HG03064 (cell line): ENCODE data around the gene TGM1.

Source experiments
- ATAC-seq: cut with Tn5 transposase; IDR thresholded peaks from one replicate; pipeline ENCODE4 v1.9.1; 2021; ENCODE audit warnings: low read depth; ENCODE audit not compliant: unreplicated experiment

The TGM1 gene

GRCh38 chr14:24262821-24263733 lies at the start of gene TGM1:
Gene TGM1, minus strand, starts transcription at chr14:24263177. Its CDS starts 825 bp downstream, at chr14:24262352.
- ATAC-seq: no peak

- ATAC-seq: no peak
Measured at GRCh38 chr14:24311837-24312615, 49.0 kb upstream of the TGM1 start.

DNA sequence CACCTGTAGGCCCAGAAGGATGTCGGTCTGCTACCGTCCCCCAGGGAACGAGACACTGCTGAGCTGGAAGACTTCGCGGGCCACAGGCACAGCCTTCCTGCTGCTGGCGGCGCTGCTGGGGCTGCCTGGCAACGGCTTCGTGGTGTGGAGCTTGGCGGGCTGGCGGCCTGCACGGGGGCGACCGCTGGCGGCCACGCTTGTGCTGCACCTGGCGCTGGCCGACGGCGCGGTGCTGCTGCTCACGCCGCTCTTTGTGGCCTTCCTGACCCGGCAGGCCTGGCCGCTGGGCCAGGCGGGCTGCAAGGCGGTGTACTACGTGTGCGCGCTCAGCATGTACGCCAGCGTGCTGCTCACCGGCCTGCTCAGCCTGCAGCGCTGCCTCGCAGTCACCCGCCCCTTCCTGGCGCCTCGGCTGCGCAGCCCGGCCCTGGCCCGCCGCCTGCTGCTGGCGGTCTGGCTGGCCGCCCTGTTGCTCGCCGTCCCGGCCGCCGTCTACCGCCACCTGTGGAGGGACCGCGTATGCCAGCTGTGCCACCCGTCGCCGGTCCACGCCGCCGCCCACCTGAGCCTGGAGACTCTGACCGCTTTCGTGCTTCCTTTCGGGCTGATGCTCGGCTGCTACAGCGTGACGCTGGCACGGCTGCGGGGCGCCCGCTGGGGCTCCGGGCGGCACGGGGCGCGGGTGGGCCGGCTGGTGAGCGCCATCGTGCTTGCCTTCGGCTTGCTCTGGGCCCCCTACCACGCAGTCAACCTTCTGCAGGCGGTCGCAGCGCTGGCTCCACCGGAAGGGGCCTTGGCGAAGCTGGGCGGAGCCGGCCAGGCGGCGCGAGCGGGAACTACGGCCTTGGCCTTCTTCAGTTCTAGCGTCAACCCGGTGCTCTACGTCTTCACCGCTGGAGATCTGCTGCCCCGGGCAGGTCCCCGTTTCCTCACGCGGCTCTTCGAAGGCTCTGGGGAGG lies 47.9 kb upstream of the TGM1 start, which contains the start of gene LTB4R:
TSS of gene LTB4R (plus strand) at position 857 of the 959 bp plus-strand sequence. CDS start 4,150 bp downstream, outside the sequence.
- peak; percentile 62 for ATAC-seq

GRCh38 chr14:24310265-24310645 lies 47.3 kb upstream of the TGM1 start:
- ATAC-seq: no peak

DNA sequence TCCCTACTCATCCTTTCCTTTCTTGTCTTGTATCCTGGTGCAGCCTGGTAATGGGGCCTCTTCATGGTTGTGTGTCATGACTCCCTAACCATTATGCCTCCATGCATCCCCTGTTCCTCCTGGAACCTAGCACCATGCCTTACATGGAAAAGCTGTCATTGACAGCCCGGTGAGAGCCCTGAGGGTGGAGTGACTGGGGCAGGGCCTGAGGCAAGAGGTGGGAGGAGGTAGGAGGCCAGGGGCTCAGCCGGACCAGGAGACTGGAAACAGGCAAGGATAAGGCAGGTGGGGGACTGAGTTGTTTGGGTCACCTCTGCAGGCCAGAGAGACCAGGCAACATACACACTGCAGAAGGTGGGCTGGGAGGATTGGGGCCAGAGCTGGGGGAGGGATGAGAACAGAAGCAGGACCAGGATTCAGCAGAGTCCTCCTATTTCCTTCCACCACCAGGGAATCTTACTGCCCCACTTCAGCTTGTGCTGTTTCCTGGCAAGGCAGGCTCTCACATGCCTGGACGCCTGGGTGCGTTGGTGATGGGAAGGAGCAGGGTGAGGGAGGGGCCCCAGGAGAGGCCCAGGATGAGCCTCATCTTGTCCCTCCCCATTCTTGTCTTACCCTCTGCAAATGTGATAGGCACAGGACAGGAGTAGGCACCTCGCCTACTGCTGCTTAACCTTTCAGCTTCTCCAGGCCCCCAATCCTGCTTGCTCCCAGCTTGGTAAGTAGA lies 46.7 kb upstream of the TGM1 start, which contains the start of gene LTB4R2:
TSS of gene LTB4R2 (plus strand) at position 603 of the 727 bp plus-strand sequence. CDS start 525 bp downstream, outside the sequence.
- ATAC-seq: no peak

DNA sequence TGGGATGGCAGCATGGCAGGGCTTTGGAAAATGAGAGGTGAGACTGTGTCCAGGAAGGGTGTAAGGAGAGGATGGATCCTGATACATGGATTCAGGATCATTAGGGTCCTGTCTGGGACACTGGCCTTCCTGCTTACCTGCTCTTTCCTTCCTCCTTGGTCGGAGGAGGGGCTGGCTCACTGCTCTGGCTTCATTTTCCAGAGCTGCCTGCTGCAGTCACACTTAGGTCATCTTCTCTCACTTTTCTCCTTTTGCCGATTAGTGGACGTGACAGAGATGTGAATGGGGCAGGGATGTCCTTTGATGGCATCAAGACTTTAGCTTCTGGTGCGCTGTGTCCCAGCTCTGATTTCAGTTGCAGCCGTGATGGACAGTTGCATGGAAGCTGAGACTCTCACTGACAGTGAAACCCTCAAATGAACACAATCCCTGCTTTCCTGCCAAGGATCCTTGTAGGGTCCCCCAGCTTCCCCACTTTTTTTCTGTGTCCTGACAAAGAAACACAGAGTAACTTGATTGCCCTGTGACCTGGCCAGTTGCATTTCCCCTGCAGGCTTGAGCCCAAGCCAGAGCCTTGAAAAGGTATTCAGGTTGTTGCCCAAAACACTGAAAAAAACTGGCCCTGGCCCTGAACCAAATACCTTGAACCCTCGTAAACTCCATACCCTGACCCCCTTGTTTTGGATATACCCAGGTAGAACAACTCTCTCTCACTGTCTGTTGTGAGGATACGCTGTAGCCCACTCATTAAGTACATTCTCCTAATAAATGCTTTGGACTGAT lies 45.6 kb upstream of the TGM1 start:
- no peak for ATAC-seq

- ATAC-seq: no peak
Measured at GRCh38 chr14:24307575-24308341, 44.8 kb upstream of the TGM1 start, which contains the start of gene CIDEB. Gene CIDEB, minus strand, starts transcription at chr14:24307977. Its CDS starts 119 bp downstream, at chr14:24307858.

DNA sequence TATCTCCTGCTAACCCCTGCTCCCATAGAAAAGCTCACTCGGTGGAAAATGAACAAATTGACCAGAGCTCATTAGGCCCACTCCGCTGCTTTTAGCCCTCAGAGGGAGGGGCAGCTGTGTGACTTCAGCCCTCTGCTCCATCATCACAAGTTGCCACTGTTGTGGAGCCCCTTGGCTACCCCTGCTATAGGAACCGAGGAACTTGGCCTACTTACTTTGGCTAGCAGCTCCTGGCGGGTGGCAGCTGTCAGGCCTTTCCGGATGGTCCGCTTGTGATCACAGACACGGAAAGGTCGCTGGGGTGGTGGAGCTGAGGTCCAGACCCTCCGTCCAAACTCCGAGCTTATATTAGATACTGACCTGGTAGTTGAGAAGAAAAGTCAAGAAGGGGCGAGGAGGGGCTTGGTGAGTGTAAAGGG lies 44.2 kb upstream of the TGM1 start:
- no peak for ATAC-seq

GRCh38 chr14:24304019-24304387 lies 41.0 kb upstream of the TGM1 start:
- ATAC-seq: no peak

DNA sequence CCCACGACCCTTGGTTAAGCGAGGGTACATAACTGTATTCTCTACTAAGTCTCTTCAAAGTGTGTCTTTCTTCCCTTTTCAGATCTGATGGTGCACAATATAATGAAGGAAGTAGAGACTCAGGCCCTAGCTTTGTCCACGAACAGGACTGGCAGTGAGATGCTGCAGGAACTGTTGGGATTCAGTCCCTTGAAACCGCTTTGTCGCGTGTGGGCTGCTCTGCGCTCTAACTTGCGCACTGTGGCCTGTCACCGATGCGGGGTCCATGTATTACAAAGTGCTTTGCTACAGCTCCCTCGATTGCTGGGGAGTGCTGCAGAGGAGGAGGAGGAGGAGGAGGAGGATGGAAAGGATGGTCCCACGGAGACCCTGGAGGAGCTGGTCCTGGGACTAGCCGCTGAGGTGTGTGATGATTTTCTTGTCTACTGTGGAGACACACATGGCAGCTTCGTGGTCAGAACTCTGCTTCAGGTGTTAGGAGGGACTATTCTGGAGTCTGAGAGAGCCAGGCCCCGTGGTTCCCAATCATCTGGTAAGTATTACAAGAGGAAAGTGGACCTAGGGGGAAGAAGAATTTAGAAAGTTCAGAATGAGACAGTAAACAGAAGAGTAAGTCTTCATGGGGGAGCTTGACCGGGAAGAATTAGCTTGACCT lies 37.5 kb upstream of the TGM1 start:
- ATAC-seq: no peak

DNA sequence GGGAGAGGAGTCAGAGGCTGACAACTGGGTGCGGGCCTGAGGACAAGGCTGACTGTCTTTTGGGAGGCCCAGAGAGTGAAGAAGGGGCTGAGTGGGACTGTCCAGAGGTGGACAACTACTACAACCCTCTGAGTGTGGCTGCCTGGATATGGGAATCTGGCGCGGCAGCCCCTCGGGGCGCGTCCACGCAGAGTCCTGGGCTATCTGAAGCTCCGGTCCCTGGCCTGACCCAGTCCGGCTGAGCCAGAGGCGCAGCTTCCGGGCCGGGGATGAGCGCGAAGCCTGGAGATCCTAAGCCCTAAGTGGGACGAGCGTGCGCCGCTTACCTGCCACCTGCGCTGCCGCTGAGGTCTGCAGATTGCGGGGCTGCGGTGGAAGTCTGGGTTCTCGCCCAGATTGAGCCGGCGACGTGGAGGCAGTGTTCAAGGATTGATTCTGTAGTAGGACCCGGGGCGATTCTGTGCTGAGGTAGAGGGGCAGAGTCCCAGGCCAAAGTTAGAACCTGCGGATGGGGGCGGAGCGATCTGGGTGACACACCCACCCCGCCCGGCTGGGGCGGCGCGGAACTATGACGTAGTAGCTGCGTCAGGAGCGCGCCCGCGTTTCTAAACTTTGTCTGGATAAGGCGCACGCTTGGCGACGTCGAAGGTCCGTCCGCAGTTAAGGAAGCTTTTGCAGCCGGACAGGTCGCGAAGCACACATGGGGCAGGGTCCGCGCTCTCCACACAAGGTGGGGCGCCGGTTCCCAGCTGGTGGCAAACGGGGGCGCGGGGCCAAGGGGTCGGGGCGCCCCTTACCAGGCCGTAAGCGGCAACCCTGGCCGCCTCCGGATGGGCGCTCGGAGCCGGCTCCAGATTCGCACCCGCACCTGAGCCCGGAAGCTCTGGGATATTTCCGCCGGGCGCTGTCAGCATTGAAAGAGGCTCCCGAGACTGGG lies 36.5 kb upstream of the TGM1 start, which contains the start of the genes DHRS1 and NOP9:
TSS of gene DHRS1 (minus strand) at position 526 of the 937 bp plus-strand sequence. CDS start 674 bp downstream, outside the sequence.
TSS of gene NOP9 (plus strand) at position 596 of the 937 bp plus-strand sequence. CDS start at position 701, 105 bp downstream.
- ATAC-seq: peak; percentile 74

DNA sequence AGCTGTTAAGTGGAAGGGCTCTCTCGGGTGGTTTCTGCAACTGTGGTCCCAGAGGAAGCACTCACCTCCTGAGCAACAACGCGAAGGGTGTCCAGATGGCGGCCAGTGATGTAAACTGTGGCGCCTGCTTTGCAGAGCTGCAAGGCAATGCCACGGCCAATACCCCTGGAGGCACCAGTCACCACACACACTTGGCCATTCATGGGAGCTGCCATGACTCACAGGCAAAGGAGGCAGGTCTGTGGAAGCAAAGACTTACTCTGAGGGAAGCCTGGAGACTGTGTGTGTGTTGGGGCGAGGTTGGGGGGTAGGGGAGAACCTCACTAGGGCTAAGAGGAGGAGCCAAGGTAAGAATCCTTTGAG lies 35.9 kb upstream of the TGM1 start:
- ATAC-seq: no peak

GRCh38 chr14:24297190-24297964 lies 34.4 kb upstream of the TGM1 start:
- no peak for ATAC-seq

GRCh38 chr14:24296341-24297157 lies 33.6 kb upstream of the TGM1 start:
- no peak for ATAC-seq

DNA sequence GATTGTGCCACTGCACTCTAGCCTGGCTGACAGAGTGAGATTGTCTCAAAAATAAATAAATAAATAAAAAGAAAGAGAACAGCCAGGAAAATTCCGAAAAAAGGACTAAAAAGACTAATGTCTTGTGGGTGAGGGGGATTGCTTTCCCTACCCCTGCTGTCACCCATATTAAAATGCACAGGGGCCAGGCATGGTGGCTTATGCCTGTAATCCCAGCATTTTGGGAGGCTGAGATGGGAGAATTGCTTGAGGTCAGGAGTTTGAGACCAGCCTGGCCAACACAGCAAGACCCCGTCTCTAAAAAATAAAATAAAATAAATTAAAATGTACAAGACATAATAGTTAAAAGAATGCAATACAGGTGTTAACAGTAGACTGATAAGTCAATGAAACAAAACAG lies 30.5 kb upstream of the TGM1 start:
- no peak for ATAC-seq
